SK-N-SH treated with all-trans-retinoic acid at 6 μM for 48 hours (cell line): ENCODE results near the gene STX5.

Experiments used
- GLIS3 ChIP-seq: fragments of 250-450 bp; sonication (Bioruptor Pico); IDR thresholded peaks from 2 replicates; pipeline ENCODE4 v1.5.0; 2020; ENCODE audit warnings: mild to moderate bottlenecking, moderate library complexity
- SNAI2 ChIP-seq: fragments of 250-450 bp; sonication (Bioruptor Pico); IDR thresholded peaks from 2 replicates; pipeline ENCODE4 v1.5.0; 2020; ENCODE audit warnings: mild to moderate bottlenecking, moderate library complexity
- ZFP30 ChIP-seq: fragments of 450-650 bp; formaldehyde crosslinking; IDR thresholded peaks from 2 replicates; pipeline ENCODE4 v1.5.0; 2022; ENCODE audit warnings: mild to moderate bottlenecking, moderate library complexity
- TF ChIP-seq, protein P1 (sequence below): fragments of 250-450 bp; sonication (Bioruptor Pico); IDR thresholded peaks from 2 replicates; pipeline ENCODE4 v1.5.1; 2020; ENCODE audit warnings: low read depth, mild to moderate bottlenecking, moderate library complexity

DNA sequence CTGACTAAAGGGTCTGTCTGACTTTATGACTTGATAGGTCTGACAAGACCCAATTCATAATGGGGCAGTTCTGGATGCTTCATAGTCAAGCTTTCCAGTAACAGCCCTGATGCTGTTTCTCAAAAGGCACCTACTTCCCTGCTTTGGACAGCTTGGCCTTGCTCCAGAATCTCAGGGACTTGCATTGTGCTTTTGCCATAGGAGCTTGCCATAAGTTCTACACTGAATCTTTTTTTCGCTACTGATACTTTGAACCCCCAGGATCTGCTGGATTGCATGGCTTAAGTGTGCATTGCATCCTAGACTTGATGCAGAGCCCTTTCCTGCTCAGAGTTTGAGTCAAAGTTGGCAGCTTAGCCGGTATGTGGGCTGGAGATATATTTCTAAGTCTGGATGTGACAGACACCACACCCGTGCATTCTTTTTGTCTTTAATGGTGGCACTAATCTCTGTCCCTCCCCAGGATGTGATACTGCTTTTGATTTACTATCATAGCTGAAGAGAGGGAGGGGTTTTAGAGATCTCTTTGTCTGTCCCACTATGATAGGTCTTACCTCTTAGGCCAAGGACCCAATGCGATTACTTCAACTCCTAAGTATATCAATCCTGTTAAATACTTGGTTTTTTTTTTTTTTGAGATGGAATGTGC, 32.0 kb upstream of the STX5 start:
- TF ChIP-seq ZFP30 (no peak), GLIS3 (CRISPR knock-in tag) (no peak), SNAI2 (CRISPR knock-in tag) (no peak)
- TF ChIP-seq, protein P1, sequence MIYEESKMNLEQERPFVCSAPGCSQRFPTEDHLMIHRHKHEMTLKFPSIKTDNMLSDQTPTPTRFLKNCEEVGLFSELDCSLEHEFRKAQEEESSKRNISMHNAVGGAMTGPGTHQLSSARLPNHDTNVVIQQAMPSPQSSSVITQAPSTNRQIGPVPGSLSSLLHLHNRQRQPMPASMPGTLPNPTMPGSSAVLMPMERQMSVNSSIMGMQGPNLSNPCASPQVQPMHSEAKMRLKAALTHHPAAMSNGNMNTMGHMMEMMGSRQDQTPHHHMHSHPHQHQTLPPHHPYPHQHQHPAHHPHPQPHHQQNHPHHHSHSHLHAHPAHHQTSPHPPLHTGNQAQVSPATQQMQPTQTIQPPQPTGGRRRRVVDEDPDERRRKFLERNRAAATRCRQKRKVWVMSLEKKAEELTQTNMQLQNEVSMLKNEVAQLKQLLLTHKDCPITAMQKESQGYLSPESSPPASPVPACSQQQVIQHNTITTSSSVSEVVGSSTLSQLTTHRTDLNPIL: no peak
